ENCODE data around the gene CADPS2.
A peak's percentile ranks its signal among the peaks of the same experiment; 100 is the strongest.

CADPS2 gene

DNA sequence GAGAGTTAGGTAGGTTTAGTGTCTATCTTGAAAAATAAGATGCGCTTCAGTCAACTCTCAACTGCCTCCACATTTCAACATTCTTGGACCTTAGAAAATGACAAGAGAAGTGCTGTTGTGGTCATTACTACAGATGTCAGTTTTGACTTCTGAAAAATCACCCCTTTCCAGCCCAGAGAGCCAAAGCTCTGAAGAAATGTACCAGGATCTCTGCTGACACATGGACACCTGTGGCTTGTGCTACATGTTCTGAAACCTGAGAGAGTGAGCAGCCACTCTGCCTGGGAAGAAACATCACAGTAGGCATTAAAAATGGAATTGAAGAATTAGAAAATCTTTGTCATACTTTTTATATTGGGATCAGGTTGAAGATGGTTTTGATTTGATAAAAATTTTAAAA lies 545.8 kb downstream of the CADPS2 start:
- peak; percentile 81 for DNase-seq

DNA sequence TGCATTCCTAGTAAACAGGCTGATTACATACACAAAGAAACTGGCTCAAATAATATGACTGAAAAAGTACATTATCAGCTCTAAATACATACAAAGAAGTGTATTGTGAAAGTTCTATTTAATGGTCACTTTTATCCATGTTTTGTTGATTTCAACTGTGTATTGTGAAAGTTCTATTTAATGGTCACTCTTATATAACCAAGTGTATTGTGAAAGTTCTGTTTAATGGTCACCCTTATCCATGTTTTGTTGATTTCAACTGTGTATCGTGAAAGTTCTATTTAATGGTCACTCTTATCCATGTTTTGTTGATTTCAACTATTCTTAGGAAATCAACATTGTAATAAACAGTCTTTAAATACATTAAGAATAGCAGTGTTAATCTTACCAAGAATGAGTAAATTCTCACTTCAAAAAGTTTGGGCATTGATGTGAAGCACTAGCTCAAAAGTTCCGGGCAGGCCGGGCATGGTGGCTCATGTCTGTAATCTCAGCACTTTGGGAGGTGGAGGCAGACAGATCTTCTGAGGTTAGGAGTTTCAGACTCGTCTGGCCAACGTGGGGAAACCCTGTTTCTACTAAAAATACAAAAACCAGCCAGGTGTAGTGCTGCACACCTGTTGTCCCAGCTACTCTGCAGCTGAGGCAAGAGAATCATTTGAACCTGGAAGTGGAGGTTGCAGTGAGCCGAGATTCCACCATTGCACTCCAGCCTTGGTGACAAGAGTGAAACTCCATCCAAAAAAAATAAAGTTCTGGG lies 546.9 kb downstream of the CADPS2 start:
- DNase-seq, result peak; percentile 81

DNA sequence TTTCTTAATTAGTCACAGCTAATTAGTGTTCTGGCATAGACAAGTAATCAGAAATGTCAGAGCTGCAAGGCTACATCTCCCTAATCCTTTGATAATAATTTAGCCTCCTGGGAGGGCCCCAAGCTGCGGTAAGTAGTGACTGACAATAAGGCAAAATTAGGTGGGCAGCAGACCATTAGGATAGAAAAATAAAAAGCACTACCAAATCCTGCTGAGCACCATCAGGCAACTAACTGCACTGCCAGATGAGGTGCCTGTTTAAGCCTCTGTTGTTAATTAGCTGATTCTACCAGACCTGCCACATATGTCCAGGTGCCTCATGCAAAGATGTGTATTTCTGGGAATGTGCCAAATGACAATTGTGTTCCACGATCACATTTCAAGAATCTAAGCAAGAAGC lies 549.2 kb downstream of the CADPS2 start:
- DNase-seq, result peak; percentile 67

DNA sequence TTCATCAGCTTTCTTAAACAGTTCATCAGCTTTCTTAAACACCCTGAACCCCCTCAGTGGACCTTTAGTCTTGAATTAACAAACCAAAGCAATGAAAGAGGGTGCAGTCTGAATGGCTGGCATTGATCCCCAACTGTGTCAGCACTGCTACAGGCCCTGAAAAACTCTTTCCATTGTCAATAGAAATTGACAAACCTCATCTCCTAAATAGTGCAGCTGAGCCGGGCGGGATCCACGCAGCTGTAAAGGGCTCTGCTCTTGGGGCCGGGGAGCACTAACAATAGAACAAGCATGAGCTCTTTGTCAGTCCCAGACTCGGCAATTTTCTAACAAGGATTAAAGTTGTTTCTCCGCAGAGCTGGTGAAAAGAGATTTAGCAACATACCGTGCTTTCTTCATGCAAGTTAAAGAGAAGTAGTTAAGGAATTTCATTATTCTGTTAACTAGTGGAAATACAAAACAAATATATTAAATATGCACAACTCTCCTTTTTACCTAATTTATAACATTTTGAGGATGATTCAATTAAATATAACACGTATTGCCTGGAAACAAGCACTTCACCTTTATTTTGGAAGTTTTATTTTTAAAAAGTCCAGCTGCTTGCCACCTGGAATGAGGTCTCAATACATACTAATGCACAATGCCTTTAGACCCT lies 557.0 kb downstream of the CADPS2 start:
- DNase-seq, result no peak

DNA sequence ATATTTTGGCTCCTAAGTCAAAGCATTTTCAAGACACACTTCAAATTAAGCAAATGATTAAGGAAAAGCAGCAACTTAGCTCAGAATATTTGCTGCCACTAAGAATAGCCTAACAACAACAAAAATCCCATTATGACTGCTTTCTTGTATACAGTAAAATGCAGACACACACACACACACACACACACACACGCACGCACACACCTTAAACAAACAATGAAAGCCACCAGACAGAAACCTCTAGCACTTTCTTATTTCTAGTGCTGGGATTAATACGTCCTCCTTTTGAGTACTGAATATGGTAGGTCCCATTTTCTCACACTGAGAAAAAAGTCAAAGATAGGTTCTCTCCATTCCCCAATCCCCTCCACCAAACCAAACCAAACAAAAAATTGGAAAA lies 558.3 kb downstream of the CADPS2 start:
- no peak for DNase-seq

DNA sequence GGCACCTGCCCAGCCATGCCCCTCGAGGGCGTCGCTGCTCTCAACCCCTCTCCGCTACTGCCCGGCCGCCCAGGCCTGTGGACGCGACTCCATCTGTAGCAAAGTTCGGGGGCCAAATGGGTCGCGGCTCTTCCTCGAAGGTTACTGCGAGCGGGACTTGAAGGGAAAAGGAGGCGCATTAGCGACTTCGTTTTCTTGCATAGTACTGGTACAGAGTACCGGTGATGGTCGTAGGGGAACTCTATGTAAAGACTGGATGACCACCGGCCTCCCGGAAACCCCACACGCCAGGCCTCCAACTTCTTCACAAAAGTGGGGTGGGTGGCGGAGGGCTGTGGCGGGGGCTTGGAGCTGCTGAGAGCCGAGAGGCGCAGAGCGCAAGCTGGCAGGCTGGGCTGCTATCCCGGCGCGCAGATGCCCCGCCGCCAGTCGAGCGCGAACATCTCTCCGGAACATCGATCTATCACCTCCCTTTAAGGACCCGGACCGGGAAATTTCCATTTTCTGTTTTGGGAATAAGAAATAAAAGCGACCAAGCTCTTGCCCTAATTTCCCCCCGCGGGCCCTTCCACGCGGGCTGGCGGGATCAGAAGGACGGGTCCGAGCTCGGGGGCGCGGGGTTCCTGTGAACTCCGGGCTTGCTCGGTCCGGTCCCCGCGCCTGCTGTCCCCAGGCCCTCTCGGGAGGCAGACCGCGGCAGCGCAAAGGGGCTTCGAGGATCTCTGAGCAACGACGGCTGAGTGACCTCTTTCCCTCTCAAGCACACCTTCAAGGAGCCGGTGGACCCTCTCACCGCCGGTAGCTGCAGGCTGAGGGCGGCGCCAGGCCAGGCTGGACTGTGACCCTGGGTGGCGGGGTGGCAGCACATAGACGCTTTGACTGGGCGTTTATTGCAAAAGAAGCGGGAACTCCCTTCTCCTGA lies 569.5 kb downstream of the CADPS2 start:
- no peak for DNase-seq

DNA sequence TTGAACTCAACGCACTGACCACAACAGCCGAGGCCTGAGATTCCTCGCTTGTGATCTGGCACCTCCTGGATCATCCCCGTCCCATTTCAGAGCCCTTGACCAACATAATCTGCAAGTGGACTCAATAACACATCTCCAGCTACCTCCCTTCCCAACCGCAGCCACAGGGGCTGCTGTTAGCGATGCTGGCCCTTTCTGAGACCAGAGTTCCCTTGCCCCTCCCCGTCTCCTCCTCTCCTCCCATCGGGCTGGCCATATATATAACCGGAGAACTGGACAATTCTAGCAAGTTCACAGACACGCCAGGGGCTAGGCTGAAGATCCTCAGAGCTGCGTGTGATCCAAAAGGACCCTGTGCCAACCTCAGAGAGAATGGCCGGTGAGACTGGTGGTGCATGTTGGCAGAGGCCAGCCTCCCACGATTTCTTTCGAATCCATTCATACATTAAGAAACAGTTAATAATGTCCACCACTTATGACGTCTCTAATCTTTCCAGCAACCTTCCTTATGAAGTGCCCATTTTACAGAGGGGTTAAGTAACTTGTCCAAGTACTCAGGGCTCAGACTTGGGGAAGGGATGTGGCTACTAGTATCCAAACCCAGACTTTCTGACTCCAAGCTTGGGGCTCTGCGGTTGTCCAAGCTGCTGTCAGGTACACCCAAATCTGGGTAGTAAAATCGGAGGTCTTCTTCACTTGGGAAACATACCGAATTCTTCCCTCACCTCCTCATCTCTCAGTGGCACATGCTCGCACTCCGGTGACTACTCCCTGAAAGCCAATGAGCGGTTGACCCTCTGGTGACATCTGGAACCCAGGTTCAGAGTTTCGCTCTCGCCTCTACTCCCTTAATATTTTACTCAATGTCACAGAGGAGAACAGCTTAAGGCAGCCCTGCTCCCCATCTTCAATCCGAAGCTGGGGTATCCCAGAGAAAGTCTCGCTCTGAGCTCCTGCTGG lies 570.5 kb downstream of the CADPS2 start:
- DNase-seq, result no peak

DNA sequence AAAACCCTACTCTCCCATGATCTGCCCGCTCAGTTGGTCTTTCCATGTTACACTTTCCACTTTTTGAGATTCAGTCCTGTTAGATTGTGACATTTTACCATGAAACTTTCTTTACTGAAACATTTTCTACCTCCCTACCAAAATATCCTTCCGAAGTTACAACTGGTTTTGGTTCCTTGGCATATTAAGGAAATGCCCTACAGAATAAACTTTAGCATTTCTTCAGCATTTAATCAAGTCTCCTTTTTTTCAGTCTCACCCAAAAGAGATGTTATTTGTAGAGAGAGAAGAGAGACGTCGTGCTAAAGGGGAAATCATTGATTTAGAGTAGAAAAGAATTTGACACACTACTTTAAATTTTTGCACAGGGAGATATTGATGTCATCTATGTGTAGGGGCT lies 572.0 kb downstream of the CADPS2 start:
- DNase-seq, result no peak

DNA sequence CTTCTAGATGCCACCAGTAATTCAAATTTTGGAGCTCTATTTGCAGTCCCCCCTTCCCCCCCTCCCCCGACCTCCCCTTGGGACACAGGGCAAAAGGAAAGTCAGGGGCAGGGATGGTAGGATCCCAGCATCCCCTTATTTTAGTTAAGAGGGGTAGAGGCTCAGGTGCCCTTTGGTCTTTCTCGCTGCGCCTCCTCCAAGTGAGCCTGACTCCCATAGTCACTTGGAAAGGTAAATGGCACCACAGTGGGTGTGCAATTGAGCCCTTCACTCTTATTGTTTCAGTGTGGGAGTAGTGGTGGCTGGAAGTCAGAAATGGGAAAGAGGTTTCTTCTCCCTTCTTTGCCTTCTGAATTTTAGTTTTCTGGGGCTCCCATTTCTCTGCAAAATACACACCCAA lies 573.5 kb downstream of the CADPS2 start:
- no peak for DNase-seq

DNA sequence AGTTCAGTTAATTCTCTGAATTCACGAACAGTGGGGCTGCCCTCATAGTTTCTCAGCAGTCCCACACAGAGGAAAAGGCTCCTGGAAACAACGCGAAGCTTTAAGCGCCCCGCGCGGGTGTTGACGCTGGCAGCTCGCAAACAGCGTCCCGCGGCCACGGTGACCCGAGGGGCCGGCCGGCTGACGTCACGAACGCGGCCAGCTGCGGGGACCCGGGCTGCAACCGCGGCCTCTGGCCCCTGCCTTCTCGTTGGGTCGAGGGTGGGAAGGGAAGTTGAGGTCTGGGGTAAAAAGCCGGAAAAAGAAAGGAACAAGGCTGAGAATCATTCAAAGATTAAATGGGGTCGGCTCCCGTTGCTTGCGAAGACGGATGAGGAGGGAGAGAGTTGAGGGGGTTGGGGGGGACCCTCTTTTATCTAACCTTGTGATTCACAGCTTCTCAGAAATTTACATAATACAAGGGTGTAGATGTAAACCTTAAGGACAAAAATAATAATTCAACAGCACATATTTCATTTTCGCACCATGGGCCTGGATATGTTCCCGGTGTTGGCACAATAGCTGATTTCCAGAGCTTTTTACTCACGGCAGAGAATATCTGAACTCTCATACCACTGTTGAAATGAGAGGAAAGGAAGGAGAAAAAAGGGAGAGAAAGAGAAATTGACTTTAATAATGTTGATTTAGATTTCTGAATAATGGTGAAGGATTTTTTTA lies 574.4 kb downstream of the CADPS2 start:
- no peak for DNase-seq

DNA sequence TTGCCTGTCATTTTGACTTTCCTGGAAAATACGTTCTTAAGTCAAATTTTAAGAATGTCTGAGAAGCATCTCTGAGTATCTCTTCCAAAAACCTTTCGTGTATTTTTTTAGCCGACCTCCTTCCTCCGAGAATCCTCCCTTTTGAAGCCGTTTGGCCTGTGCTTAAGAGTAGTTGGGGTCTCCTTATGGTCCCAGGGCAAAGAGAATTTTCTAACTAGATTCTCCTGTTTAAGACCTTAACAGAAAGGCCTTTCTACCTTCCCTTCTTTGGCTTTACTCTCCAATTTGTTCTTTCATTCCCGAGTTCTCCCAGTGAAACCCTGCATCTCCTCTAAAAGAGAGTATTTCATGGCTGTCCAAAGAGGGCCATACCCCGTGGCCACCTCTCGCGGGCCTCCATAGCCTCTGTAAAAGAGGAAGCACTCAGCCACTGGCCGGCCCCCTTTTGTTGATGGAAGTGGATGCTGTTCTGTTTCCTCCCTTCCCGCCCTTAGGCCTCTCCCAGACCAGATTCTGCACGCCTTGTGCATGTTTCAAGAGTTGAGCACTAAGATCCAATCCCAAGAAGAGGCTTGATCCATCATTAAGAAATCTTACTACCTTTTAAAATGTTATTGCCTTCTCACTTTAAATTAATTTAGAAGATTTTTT lies 575.1 kb downstream of the CADPS2 start:
- DNase-seq, result no peak

DNA sequence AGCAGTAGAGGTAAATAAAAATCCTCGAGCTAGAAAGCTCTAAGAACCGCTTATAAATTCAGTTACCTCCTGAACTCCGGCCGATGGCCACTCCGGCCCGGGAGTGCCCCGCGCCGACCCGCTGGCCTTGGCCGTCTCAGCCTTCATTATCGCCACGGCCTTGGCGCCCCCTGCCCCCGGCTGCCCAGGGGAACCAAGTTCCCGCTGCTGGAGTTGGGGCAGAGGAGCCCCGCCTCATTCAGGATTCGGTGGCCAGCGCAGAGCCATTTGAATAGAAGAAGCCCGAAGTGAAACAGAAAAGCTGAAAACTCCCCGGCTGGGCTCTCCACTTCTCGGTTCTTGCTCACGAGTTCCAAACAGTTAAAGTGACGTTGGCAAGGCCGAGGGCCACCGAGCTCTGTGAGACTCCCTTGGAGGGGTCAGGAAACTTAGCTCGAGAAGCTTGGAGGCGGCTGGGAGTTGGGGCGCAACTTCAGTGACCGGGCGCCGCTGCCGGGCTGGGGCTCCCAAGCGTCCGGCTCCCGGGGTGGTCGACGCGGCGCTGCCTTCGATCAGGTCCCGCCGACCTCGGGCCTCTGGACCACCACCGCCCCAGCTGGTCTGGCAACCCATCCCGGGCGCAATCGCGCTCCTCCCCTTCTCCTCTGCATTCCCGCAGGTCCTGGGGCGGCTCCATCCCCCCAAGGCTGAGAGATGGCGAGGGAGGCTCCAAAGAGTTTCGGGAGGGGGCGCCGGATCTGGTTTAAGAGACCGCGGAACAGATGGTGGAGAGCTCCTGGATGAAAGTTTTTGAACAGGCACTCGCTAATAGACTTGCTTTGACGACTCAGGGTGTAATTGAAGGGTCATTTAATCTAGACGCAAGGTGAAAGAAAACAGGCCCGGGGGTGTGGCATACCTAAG lies 575.9 kb downstream of the CADPS2 start:
- no peak for DNase-seq

DNA sequence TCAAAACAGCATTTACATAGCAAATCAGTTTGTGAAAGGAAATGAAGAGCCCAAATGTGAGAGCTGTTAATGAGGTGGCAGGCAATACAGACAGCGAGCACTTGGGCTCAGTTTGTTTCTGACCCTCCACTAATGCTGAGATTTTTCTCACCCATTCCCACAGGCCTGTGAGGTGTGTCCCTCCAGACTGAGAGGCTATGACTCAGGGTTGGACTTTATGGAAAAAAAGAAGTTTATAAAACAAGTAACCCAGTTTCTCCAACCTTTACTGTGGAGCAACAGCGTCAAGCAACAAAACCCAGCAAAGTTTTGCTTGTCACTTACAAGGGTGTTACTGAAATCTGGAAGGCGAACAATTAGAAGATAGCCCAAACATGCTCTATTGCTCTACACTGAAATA lies 576.8 kb downstream of the CADPS2 start:
- no peak for DNase-seq

DNA sequence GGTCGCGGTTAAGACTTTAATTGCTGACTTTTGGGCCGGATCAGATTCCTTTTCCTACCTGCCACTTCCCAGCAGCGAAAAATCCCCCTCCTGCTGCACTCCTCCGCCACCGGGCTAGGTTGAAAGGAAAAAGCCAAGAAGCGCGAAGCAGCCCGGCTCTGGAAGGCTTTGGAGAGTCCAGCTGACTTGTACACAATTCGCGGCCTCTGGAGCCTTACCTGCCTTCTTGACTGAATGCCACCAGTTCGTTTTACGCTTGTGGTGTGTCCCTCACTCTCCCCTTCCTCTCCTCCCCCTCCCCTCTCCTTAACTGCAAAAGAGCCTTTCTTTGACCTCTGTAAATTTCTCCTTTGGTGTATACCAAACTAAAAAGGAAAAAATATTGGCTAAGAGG lies 579.0 kb downstream of the CADPS2 start:
- no peak for DNase-seq

DNA sequence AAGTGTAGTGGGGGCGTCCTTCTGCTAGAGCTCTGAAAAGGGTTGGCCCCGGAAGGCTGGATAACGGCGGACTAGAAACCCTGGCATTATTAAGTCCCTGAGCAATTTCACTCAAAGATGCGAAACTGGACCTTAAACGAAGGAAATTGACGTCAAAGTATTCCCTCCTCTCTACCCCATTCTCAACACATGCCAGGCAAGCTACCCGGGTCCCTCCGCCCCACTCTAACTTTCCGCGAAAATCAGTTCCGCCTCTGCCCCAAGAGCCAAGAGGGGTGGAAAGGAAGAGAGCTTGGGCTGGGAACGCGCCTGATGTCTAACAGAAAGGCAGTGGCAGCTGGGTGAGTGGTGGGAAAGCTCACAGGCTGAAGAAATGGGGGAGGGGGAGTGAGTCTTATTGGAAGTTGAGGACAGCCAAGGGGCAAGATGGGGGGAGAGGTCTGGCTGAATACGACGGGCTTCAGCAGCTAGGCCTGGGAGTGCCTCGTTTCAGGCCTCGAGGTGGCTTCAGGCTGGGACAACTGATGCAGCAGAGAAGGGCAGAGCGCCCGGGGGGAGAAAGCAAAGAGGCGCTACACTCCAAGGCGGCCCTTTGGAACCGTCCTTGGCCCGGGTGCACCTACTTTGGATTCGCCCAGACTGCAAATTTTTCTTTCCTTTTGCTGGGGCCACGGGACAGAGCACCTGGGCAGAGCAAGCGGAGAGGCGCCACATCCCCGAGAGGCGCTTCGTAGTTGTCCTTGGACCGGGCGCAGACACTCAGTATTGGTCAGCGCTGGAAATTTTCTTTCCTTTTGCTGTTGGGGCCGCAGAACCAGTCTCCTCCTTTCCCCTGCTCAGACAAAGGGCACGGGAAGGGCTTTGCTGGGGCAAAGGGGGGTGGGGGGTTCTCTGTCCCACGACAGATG lies 579.7 kb downstream of the CADPS2 start:
- DNase-seq, result no peak

DNA sequence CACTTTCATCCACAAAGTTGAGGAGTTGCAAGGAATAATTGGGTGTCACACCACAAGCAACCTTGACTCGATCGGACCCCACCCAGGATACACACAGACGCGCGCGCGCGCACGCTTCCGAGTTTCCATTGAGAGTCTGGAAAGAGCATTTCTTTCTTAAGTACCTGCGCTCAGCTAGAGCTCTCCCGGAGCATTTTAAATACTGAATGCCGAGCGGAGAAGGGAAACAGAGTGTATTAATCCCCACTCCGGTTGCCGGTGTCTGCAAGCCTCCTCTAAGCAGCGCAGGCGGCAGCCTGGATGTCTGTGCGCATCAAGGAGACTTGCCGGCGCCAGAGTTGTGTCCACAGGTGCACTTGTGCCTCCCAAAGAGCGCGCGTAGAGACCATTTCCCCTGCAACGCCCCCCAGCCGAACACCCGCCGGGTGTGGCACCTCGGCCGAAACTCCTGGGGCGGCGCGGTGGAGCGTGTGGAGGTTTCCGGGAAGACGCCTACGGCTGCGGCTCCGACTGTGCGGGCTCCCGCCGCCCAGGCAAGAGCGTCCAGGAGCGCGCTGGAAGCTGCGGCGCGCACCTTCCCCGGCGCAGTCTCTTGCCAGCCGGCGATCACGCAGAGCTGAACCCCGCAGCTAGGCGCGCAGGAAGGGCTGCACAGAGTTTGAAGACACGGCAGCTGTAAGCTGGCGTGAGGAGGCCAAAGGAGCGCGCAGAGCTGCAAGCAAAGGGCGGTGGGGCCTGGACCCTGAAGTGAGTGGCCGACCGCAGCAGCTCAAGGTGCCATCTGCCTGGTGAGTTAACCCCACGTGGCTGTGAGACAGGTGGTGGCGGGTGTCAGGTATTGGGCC lies 580.6 kb downstream of the CADPS2 start:
- no peak for DNase-seq

DNA sequence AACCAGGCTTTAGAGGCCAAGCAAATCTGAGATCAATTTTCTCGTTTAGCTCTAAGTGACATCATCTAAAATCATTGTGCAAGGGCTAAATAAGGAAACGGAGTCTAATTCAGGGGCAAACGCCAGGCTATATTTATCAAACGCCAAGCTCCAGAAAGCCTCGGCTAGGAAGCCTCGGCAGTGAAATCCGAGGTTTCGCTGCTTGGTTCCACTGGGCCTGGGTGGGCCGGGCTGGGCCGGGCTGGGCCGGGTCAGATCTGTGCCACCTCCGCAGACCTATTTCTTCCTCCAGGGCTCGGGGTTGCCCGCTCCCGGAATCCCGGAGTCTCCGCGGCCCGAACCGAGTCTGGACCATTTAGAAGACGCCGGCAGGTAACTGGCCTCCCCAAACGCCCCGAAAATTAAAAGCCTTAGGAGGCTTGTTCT lies 581.3 kb downstream of the CADPS2 start:
- DNase-seq, result no peak

All from RPMI8226 (cell line).